GM18909 (cell line): ENCODE results near the gene TLCD5.

Source experiments
- ATAC-seq: cut with Tn5 transposase; IDR thresholded peaks from one replicate; pipeline ENCODE4 v1.9.1; 2021; ENCODE audit warnings: mild to moderate bottlenecking; ENCODE audit not compliant: unreplicated experiment, poor library complexity

The TLCD5 gene

DNA sequence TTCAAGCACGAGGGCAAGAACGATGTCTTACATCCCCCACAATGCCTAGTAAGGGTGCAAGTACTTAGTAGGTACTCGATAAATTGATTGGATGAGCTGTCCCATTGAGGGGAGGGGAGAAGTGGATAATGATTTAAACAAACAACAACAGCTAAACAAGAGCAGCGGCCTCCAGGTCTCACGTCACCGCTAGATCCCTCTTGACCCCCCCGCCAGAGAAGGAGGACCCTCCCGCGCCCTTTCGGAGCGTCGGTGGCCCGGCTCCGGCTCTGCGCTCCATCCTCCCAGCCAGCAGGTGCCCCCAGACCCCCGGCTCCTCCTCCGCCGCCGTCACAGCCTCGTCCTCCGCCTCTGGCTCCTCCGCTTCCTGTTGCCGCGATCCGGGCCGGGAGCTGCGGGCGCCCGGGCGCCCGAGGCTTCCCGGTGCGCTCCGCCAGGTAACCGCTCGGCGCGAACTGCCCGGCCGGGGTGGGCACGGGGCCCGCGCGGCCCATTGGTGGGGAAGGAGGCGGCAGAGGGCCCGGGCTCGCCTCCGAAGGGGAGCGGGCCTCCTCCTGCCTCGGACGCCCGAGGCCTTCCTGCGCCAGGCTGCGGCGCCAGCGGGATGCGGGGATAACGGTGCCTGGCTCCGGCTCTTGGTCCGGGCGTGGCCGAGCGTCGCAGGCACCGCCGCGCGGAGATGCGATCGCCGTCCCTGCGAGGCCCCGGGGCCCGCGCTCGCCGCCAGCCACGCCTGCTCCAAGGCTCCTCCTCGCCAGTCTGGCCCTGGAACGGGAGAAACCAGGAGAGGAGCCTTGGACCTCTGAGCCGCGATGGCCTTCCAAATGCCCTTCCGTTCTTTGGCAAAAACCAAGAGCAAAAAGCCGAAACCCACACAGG is at the start of gene TLCD5:
Gene TLCD5 (plus strand): TSS at position 368 of the 879 bp plus-strand sequence. CDS start 2,143 bp downstream, outside the sequence.
- peak; percentile 44 for ATAC-seq

DNA sequence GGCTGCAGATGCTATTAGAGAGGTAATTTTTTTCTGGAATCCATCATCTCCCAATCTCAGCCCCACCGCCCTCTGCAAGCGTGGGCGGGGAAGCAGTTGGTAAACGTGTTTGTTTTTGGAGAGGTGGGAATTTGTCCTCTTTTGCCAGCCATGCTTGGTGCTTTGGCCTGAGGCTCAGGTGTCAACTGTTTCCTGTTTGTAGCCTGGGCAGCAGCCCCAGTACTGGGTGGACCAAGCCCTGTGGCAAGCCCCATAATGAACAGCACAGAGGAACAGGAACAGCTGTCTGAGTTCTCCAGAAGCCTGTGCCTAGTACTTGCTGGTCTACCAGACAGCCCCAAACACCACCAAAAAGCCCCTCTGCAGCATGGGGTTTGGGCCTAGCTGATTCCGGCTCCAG is 45.6 kb upstream of the TLCD5 start:
- ATAC-seq = no peak

DNA sequence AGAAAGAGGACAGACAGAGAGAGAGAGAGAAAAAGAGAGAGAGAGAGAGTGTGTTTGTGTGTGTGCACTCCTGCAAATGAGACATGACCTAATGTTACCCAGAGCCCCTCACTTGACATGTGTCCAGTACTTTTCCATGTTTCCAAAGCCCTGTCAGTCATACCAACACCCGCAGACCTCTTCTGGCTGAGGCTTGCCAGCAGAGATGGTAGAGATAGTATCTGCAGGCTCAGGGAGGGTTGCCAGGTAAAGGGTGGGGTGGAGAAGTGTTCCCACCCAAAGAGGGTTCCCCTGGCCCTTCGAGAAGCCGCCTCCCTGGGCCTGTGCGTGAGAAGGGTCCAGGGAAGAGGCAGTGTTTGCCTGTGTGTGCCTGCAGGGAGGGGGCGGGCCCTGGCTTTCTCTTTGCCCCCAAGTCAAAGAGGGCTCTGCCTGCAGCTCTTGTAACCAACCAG is 44.5 kb upstream of the TLCD5 start:
- ATAC-seq = no peak

DNA sequence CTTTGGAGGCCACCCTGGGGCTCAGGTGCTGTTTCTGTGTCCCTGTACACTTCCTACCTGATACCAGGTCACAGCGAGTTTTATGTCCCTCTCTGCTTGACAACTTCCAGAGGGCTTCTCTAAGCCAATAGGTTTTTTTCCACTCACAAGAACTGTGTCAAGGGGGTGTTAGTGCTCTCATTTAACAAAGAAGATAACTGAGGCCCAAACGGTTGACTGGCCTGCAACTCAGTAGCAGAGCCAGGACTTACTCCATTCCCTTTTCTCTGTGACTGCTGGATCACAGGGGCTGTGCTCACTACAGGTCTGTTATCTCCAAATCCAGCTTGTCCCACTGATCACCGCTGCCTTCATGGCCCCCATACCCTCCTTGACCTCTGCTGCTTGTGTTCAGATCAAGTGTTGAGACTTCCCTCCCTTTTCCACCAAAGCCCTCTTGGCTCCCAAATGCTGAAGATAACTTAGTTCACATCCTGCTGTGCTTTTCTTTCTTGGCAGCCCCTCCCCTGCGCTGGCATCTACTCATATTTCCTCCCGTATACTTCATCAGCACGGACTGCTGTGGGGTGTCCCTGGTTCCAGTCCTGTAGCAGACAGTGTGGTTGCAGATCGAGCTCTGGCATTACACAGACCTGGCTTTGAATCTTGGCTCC is 43.8 kb upstream of the TLCD5 start:
- ATAC-seq = no peak

DNA sequence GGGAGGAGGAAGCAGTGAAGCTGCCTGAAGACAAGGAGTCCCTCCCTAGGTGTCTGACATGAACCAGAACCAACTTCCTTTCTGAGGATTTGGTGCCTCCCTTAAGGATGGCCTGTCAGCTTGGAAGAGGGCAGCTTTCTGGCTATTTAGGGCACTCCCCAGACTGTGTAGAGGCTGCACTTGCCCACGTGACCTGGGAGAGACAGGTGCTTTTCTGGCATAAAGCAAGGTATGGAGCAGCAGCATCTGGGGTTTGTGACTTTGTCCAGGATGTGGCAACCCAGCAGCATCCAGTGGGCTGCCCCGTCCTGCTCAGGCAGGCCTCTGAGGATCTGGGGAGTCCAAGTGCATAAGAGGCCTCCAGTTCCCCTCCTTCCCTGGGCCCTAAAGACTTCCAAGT is 42.0 kb upstream of the TLCD5 start:
- ATAC-seq = no peak

DNA sequence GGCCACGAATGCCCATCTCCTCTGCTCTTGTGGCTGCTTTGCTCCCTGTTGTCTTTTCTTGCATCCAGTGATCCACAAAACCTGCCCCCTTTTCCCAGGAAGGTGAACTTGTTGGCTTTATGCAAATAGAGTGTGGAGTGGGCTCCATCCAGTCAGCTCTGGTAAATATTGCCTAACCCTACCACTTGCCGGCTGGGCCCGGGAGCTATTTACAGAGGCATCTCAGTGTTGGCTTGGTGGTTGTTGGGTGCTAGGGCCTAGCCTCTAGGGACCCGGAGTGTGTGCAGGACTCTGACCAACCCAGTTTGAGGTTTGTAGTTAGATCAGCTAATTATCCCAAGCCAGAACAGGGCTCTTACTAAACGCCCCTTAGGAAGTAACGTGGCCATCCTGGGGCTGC is 40.8 kb upstream of the TLCD5 start:
- no peak for ATAC-seq

DNA sequence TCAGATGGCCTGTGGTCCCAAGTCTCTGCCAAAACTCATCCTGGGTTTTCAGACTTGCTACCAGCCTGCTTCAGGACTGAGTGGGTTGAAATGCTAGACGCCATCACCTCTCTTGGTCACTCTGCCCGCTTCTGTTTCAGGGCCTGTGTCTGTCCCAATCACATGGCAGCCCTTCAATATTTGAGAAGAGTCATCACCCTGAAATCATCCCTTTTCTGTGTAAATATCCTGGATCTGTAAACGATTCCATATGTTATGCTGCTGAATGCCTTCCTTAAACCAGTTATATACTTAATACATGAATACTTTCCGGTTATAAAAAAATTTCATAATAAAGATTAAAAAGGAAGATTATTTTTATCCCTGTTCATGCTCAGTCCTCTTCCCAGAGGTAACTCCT is 39.8 kb upstream of the TLCD5 start:
- ATAC-seq = no peak

DNA sequence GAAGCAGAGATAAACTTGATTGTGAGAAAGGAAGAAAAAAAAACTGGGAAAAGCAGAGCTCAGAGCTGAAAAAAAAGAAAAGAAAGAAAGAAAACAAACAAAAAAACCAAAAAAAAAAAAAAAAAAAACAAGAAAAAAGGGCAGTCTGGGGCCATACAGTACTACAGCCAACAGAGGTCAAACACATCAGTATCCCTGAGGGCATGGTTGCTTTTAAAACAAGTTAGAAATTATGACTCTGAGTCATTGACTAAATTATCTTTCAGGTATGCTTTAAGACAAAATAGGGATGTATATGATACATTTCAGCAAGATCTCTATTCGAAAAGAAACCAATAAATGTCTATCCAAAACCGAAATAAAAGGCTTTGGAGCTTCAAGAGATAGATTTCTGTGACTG is 37.1 kb upstream of the TLCD5 start:
- no peak for ATAC-seq

DNA sequence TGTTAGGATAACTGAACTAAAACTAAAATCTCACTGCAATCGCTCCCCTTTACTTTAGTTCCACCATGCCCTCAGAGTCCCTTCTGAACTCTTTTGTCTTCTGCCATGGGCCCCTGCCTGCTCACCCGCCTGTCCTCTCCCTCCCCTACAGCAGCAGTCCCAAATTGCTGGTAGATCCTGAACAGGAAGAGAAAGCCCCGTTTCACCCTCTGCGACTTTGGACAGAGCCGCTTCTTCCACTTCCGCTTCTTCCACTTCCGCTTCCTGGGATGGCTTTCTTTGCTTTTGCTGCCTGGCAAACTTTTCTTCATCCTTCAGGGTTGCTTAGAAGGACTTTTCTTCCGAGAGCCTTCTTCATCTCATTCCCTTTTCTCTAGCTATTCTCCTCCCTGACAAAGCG is 35.7 kb upstream of the TLCD5 start:
- no peak for ATAC-seq

DNA sequence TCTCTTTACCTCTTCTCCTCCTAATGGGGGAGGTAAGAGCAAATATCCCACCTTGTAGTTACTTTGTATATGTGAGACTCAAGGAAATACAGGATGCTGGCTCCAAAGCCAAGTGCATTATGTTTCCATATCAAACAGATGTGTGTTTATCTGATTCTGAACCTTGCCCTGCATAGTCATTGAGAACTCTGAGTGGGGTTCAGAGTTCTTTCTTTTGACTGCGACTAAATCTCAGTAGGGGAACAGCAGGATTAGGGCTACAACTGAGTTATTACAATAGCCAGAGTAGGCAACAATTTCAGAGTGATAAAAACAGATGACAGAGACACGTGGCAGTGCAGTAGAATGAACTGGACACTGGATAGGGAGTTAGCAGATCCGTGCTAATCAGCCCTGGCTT is 34.1 kb upstream of the TLCD5 start:
- no peak for ATAC-seq

DNA sequence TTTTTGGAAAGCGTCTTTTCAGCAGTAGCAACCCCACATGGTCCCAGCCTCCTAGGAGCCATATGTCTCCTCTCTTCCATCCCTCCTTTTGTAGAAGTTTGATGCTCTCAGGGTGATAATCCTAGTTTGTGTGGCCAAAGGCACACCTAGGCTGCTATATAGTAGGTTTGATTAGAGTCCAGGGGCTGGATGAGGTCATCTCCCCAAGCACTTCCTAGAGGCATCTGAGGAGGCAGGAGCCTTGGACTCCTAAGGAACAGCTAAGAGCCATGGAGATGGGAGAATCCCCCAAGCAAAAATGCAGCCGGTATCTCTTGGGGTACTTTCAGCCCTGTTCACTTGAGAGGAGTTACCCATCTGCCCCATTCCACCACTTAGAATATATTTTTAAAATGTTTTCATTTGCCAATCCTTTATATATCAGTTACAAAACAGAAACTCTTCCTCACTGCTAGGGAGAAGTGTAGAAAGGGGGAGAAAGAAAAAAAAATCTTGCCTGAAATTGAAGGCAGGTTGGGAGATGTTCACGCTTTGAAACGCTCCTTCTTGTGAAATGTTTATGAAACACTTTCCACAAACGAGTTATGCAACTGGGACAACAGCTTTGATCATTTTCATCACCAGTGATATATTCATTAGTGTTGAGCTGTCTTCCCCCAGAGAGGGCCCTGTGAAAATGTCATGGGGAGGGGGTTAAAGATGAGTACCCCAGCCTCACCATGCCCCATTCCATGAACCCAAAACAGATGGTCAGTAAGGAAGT is 31.9 kb upstream of the TLCD5 start:
- no peak for ATAC-seq

DNA sequence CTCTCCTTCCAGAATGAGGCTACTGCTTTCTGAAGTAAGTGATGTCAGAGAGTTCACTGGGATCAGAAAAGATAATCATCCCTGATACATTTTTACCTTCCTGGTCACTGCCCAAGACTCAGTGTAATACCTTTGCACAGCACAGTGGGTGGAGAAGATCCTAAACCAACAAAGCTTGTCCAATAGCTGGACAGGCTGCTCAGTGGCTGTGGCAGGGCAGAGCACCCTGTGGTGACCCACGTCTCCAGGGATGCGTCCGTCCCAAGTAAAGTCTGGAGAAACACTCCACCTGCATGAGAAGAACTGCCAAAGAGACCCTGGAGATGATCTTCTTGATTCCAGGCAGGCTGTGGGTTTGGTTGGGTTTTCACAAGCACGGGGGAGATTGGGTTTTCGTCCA is 31.0 kb upstream of the TLCD5 start:
- ATAC-seq = no peak

DNA sequence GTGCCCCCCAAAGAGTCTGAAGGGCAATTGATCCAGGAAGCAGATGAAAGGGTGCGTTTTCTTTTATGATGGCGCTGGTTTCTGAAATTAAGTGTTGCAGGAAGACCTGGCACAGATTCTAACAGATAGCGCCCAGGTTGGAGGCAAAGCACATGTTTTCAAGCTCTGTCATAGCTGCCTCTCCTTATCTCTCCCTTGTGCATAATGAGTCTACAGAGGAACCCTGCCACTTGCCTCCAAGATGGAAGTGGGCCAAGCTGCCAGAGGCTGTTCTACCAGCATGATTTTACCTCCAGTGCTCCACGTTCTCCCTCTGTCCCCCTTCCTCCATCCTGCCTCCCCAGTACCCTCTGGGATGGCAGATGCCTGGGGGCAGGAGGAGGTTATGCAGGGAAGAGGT is 30.0 kb upstream of the TLCD5 start:
- ATAC-seq = no peak

DNA sequence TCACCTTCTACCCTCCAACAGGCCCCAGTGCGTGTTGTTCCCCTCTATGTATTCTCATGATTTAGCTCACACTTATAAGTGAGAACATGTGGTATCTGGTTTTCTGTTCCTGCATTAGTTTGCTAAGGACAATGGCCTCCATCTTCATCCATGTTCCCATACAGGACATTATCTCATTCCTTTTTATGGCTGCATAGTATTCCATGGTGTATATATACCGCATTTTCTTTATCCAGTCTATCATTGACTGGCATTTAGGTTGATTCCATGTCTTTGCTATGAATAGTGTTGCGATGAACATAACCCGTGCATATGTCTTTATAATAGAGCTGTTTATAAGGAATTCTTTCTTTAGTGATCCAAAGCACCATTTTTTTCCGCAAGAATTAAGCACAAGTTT is 28.5 kb upstream of the TLCD5 start:
- ATAC-seq = no peak

DNA sequence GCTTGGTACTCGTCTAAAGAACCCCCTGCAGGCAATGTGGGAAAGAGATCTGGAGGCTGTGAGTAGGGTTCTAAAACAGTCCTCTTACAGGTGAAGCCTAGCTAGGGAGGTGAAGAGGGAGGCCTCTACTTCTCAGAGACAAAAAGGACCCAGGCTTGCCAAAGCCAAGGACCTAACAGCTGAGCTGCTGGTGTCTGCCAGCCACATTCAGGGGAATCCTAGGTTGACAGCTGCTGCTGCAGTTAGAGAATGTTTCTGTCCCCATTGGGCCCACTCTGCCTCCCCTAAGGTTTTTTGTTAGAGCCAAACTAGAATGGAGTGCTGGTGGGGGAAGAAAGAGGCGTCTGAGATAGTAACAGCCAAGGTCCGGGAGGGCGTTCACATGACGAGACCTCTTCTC is 26.6 kb upstream of the TLCD5 start:
- ATAC-seq = no peak

DNA sequence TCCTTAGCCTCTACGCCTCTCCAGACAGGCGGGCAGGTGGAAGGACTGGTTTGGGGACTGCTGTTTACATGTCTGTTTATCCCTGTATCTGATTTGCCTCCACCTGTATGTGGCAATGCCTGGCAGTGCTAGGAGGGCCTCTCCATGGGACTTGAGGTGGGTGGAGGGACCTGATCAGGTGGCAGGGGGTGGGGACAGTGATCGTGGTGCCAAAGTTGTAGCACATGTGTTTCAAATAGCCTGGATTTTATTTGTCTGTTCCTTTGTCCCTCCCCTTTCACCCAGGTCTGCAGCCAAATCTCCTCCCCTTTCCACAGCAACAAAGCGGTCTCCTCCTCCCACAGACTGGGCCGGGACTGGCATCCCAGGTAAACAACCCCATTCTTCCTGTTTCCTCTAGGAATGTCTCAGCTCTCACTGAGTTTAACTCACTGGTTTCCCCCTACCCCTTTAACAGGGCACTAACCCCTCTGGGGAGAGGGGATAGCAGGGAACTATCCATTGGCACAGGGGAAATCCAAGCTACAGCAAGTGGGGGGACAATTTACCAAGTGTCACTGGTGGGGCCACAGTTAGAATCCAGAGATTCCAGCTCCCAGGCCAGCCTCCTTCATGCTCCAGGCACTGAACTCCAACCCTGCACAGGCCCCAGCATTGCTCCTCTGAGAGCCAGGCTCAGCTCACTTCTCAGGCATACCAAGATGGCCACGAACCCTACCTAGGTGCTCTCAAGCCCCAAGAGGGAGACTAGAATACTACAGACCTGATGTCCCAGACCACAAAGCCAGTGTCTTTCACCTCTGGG is 22.9 kb upstream of the TLCD5 start:
- no peak for ATAC-seq

DNA sequence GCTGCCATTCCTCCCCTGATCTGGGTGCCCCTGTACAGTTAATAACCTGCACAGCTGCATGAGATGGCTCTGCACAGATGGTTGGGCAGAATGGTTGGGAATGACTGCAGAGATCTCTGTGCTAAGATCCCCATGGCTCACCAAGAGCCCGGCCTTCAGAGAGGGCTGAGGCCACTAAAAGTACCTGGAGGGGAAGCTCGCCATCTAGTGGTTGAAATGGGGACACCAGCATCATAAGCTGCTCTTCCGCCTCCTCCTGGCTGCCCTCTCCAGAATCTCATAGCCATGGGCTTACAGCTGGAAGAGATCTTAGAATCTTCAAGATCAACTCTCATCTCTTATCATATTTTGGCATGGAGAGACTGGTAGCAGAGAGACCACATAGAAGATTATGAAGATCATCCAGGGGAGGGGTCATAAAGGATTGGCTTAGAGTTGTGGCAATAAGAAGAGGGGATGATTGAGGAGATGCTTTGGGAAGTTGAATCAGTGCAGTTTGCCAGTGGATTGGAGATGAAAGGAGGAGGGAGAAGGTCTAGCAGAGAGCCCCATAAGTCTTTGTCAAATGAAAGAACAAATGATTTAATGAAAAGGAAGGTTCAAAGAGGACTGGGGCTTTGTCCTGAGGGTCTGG is 22.0 kb upstream of the TLCD5 start:
- ATAC-seq = no peak

DNA sequence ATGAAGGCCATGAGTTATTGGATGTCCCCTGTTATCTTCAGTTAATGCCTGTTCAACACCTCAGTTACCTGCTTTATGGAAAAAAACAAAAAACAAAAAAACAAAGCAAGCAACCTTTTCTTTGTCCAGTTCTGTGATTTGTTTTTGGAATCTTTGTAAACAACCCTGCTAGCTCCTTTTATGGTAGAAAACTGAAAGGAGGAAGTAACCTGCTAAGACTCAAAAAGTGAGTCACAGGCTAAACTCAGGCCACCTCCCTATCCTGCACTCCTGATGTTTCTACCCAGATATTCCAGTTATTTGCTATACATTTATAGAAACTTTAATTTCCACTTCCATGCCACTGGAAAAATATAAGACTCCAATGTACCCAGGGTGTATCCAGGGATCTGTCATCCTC is 20.6 kb upstream of the TLCD5 start:
- no peak for ATAC-seq

DNA sequence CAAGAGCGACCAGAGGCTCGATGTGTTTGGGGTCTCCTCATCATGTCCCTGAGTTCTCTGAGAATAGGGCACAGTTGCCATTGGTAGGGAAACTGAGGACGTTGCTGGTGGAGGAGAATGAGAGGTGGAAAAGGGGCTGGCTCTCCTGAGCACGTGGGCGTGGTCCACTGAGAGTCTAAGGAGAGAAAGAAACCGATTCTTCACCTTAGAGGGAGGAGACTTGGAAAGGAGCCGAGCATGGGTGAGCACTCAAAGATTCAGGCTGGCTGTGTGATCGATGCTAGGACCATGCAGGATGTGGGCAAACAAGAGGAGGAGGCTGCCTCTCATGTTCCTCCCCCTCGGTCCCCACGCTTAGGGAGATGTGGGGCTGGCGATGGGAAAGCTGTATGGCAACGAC is 19.8 kb upstream of the TLCD5 start:
- no peak for ATAC-seq
